GM12878 (cell line): Measurements from ENCODE around the gene OR11L1.

ENCODE experiments used
- CEBPB ChIP-seq, 2 experiments: fragments of 150-350 bp in 1 of 2; IDR thresholded peaks; 2 replicates each; pipeline ENCODE4 v1.6.1; 2012 to 2014; ENCODE audit warnings: low read depth in 2 of 2, low read length in 2 of 2, borderline replicate concordance in 1 of 2, inconsistent platforms in 1 of 2
- EZH2 ChIP-seq: IDR thresholded peaks from 2 replicates; pipeline ENCODE4 v1.6.1; 2012; ENCODE audit warnings: low read depth, mild to moderate bottlenecking, control low read depth, inconsistent platforms, low read length, borderline replicate concordance; ENCODE audit not compliant: control insufficient read depth
- GATAD2B ChIP-seq: fragments of 450-650 bp; conservative IDR thresholded peaks from 2 replicates; pipeline ENCODE4 v1.6.1; 2017; ENCODE audit warnings: low read depth, mild to moderate bottlenecking, moderate library complexity
- POLR2A ChIP-seq: IDR thresholded peaks from 2 replicates; pipeline ENCODE4 v1.6.1; 2011; ENCODE audit warnings: low read depth, mild to moderate bottlenecking, low read length
- RCOR1 ChIP-seq: conservative IDR thresholded peaks from 2 replicates; pipeline ENCODE4 v1.6.1; 2012; ENCODE audit warnings: low read depth, low read length, improper control_type of control experiment
- SP1 ChIP-seq: IDR thresholded peaks from one replicate; pipeline ENCODE4 v1.6.1; 2011; ENCODE audit warnings: low read depth, low read length
- TCF7 ChIP-seq: IDR thresholded peaks from 2 replicates; pipeline ENCODE4 v1.6.1; 2014; ENCODE audit warnings: antibody characterized with exemption, borderline replicate concordance
- ZNF274 ChIP-seq: IDR thresholded peaks from one replicate; pipeline ENCODE4 v1.8.0; 2011; ENCODE audit not compliant: insufficient read length, insufficient read depth
- TF ChIP-seq, protein P1 (sequence below): fragments of 450-650 bp; IDR thresholded peaks from 2 replicates; pipeline ENCODE4 v1.6.1; 2017; ENCODE audit warnings: low read depth, mild to moderate bottlenecking, moderate library complexity
- TF ChIP-seq, protein P2 (sequence below), 3 experiments: IDR thresholded peaks in 2 of 3; conservative IDR thresholded peaks in 1 of 3; 2 replicates each; pipeline ENCODE4 v1.5.1; 2011; ENCODE audit warnings: low read depth in 3 of 3, low read length in 3 of 3, mild to moderate bottlenecking in 3 of 3, control low read depth in 2 of 3, moderate library complexity in 2 of 3, inconsistent platforms in 1 of 3, mixed read lengths in 1 of 3; ENCODE audit not compliant: control insufficient read depth in 2 of 3, insufficient read depth in 1 of 3; ENCODE audit errors: extremely low read depth in 1 of 3
- TF ChIP-seq, protein P3 (sequence below): IDR thresholded peaks from 2 replicates; pipeline ENCODE4 v1.6.1; 2012; ENCODE audit warnings: low read depth, low read length, improper control_type of control experiment

DNA sequence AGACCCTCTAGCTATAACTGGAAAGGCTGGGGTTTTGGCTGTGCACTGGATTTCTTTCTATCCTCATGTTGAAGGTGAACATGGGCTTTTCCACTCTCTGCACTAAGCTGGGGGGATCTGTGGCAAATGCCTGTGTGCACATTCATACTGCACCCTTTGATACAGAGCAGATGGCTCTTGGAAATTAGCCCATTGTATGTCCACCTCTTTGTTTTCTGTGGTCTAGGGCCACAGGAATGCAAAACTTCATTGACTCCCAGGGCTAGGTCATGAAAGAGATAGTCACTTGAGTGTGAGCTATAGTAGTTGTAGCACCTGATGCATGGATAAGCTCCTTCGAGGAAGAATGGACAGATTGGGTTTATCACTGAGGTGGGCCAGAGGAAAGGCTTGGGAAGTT is 12.0 kb downstream of the OR11L1 start:
- TF ChIP-seq, protein P1, sequence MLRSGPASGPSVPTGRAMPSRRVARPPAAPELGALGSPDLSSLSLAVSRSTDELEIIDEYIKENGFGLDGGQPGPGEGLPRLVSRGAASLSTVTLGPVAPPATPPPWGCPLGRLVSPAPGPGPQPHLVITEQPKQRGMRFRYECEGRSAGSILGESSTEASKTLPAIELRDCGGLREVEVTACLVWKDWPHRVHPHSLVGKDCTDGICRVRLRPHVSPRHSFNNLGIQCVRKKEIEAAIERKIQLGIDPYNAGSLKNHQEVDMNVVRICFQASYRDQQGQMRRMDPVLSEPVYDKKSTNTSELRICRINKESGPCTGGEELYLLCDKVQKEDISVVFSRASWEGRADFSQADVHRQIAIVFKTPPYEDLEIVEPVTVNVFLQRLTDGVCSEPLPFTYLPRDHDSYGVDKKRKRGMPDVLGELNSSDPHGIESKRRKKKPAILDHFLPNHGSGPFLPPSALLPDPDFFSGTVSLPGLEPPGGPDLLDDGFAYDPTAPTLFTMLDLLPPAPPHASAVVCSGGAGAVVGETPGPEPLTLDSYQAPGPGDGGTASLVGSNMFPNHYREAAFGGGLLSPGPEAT: no peak
- TF ChIP-seq, protein P2, sequence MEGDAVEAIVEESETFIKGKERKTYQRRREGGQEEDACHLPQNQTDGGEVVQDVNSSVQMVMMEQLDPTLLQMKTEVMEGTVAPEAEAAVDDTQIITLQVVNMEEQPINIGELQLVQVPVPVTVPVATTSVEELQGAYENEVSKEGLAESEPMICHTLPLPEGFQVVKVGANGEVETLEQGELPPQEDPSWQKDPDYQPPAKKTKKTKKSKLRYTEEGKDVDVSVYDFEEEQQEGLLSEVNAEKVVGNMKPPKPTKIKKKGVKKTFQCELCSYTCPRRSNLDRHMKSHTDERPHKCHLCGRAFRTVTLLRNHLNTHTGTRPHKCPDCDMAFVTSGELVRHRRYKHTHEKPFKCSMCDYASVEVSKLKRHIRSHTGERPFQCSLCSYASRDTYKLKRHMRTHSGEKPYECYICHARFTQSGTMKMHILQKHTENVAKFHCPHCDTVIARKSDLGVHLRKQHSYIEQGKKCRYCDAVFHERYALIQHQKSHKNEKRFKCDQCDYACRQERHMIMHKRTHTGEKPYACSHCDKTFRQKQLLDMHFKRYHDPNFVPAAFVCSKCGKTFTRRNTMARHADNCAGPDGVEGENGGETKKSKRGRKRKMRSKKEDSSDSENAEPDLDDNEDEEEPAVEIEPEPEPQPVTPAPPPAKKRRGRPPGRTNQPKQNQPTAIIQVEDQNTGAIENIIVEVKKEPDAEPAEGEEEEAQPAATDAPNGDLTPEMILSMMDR (IDR thresholded peaks at IDR 0.05 in 2 of 3, conservative IDR thresholded peaks at IDR 0.05 in 1 of 3; ENCODE audit: control insufficient read depth in 2 of 3, extremely low read depth in 1 of 3, insufficient read depth in 1 of 3, low read depth in 3 of 3, low read length in 3 of 3): no peak
- TF ChIP-seq POLR2A (no peak), CEBPB (IDR thresholded peaks at IDR 0.05; ENCODE audit: borderline replicate concordance in 1 of 2, low read depth in 2 of 2, low read length in 2 of 2) (no peak), TCF7 (no peak), ZNF274 (no peak), SP1 (no peak), GATAD2B (no peak), RCOR1 (no peak), EZH2 (no peak)
- TF ChIP-seq, protein P3, sequence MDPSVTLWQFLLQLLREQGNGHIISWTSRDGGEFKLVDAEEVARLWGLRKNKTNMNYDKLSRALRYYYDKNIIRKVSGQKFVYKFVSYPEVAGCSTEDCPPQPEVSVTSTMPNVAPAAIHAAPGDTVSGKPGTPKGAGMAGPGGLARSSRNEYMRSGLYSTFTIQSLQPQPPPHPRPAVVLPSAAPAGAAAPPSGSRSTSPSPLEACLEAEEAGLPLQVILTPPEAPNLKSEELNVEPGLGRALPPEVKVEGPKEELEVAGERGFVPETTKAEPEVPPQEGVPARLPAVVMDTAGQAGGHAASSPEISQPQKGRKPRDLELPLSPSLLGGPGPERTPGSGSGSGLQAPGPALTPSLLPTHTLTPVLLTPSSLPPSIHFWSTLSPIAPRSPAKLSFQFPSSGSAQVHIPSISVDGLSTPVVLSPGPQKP: no peak
